Suprapubic skin (tissue), 4 donors: ENCODE results near the gene PXDC1. TPM values are rescaled to one million over a fixed set of nuclear protein-coding genes. Genes with fewer than 3 reads are reported as not detected.
"Not testable (repeated sequence)": the region's sequence is repeated elsewhere in the genome, so short reads cannot be mapped to it uniquely, and the experiment has no call there.

Experiments
- DNase-seq, 2 donors: peaks; one replicate each; pipeline ENCODE4 v3.0.0-alpha.2; 2019; ENCODE audit warnings: low spot score in 2 of 2
- H3K27ac ChIP-seq: fragments of 200-600 bp; sonication (generic); one replicate; pipeline ENCODE4 v1.5.1; 2019
- H3K27me3 ChIP-seq: fragments of 200-600 bp; sonication (generic); one replicate; pipeline ENCODE4 v1.5.1; 2019
- H3K36me3 ChIP-seq: fragments of 200-600 bp; sonication (generic); one replicate; pipeline ENCODE4 v1.5.1; 2019
- H3K4me1 ChIP-seq: fragments of 200-600 bp; sonication (generic); one replicate; pipeline ENCODE4 v1.5.1; 2019
- H3K4me3 ChIP-seq: fragments of 200-600 bp; sonication (generic); one replicate; pipeline ENCODE4 v1.5.1; 2019; ENCODE audit warnings: mild to moderate bottlenecking
- H3K9me3 ChIP-seq: fragments of 200-600 bp; sonication (generic); one replicate; pipeline ENCODE4 v1.5.1; 2019
- EP300 ChIP-seq: sonication (generic); formaldehyde crosslinking; IDR thresholded peaks from one replicate; pipeline ENCODE4 v1.6.1; 2017; ENCODE audit warnings: antibody characterized with exemption
- POLR2A ChIP-seq, 2 donors: fragments of 450-650 bp; IDR thresholded peaks; one replicate each; pipeline ENCODE4 v1.6.1; 2017; ENCODE audit warnings: antibody characterized with exemption in 2 of 2, mild to moderate bottlenecking in 2 of 2, moderate library complexity in 2 of 2
- POLR2AphosphoS5 ChIP-seq, 3 donors: sonication (generic); formaldehyde crosslinking; IDR thresholded peaks; one replicate each; pipeline ENCODE4 v1.6.1; 2017; ENCODE audit warnings: antibody characterized with exemption in 3 of 3
- WGBS: methylation state at CpG from one replicate; pipeline ENCODE4 v1.1.5; 2018; 5-methylcytosine and 5-hydroxymethylcytosine counted together
- total RNA-seq, 4 donors: library from RNA; depleted of rRNA; stranded (reverse); fragments of >200 nt; gene quantifications; one replicate each; pipeline ENCODE4 v1.1.0, GENCODE V29; 2016
- TF ChIP-seq, protein P1 (sequence below), 2 donors: fragments of 200-600 bp in 1 of 2; fragments of 450-650 bp in 1 of 2; sonication (generic) in 1 of 2; IDR thresholded peaks; one replicate each; pipeline ENCODE4 v1.5.1; 2016 to 2019; ENCODE audit warnings: antibody characterized with exemption in 2 of 2, mild to moderate bottlenecking in 1 of 2, moderate library complexity in 1 of 2

Gene PXDC1
- total RNA-seq, 4 donors from 2014 or later, result 63.1 to 108 (median 68.5) TPM

DNA sequence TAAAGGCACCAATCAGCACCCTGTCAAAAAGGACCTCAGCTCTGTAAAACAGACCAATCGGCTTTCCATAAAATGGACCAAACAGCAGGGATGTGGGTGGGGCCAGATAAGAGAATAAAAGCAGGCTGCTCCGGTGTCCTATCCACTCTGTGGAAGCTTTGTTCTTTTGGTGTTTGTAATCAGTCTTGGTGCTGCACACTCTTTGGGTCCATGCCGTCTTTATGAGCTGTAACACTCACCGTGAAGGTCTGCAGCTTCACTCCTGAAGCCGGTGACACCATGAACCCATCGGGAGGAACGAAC, 7.3 kb upstream of the PXDC1 start:
- WGBS, result 62% methylated on average over 7 of the region's 7 CpGs
- Histone ChIP-seq H3K9me3 (no peaks in the 10 kb centered on the region), H3K36me3 (no peaks in the 10 kb centered on the region), H3K27ac (no peak overlapping the region), H3K4me1 (peaks cover 4% of the 10 kb centered on the region), H3K4me3 (no peak overlapping the region), H3K27me3 (no peaks in the 10 kb centered on the region)
- DNase-seq, result peak in 1 of 2 donors; percentile 37
- no peak for TF ChIP-seq POLR2A (IDR thresholded peaks at IDR 0.05)
- no peak for TF ChIP-seq EP300
- no peak for TF ChIP-seq POLR2AphosphoS5 (IDR thresholded peaks at IDR 0.05)

DNA sequence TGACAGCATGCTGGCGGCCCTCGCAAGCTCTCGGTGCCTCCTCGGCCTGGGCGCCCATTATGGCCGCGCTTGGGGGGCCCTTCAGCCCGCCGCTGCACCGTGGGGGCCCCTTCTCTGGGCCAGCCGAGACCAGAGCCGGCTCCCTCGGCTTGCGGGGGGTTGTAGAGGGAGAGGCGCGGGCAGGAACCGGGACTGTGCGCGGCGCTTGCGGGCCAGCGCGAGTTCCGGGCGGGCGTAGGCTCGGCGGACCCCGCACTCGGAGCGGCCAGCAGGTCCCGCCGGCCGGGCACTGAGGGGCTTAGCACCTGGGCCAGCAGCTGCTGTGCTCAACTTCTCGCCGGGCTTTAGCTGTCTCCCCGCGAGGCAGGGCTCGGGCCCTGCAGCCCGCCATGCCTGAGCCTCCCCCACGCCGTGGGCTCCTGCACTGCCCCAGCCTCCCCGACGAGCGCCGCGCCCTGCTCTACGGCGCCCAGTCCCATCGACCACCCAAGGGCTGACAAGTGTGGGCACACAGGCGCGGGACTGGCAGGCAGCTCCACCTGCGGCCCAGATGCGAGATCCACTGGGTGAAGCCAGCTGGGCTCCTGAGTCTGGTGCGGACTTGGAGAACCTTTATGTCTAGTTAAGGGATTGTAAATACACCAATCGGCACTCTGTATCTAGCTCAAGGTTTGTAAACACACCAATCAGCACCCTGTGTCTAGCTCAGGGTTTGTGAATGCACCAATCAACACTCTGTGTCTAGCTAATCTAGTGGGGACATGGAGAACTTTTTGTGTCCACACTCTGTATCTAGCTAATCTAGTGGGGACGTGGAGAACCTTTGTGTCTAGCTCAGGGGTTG, 6.7 kb upstream of the PXDC1 start:
- not testable (repeated sequence) for H3K4me3 ChIP-seq, H3K4me1 ChIP-seq, H3K9me3 ChIP-seq, H3K27ac ChIP-seq, H3K36me3 ChIP-seq, H3K27me3 ChIP-seq
- peak in 1 of 2 donors; percentile 53 for DNase-seq
- 96% methylated on average over 47 of the region's 57 CpGs for WGBS

DNA sequence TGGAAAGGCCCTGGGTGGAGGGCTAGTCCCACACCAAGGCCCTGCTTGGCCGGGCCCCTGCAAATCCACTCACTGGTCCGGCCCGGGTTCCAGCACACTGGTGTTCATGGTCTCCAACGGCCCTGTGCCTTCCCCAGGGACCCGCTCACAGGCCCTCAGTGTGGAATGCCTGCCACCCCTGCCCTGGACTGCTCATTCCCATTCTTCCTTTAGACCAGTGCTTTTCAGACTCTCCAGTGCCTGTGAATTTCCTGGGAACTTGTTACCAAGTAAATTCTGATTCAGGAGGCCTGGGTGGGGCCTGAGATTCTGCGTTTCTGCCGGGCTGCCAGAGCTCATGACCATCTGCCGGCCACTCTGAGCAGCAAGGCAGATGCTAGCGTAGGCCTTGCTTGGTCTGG, 5.7 kb upstream of the PXDC1 start:
- 89% methylated on average over 8 of the region's 9 CpGs for WGBS
- Histone ChIP-seq H3K9me3 (no peaks in the 10 kb centered on the region), H3K4me3 (no peak overlapping the region), H3K27ac (peak overlapping the region; percentile 25), H3K27me3 (no peaks in the 10 kb centered on the region), H3K4me1 (peaks cover 15% of the 10 kb centered on the region), H3K36me3 (no peaks in the 10 kb centered on the region)
- TF ChIP-seq, protein P1, sequence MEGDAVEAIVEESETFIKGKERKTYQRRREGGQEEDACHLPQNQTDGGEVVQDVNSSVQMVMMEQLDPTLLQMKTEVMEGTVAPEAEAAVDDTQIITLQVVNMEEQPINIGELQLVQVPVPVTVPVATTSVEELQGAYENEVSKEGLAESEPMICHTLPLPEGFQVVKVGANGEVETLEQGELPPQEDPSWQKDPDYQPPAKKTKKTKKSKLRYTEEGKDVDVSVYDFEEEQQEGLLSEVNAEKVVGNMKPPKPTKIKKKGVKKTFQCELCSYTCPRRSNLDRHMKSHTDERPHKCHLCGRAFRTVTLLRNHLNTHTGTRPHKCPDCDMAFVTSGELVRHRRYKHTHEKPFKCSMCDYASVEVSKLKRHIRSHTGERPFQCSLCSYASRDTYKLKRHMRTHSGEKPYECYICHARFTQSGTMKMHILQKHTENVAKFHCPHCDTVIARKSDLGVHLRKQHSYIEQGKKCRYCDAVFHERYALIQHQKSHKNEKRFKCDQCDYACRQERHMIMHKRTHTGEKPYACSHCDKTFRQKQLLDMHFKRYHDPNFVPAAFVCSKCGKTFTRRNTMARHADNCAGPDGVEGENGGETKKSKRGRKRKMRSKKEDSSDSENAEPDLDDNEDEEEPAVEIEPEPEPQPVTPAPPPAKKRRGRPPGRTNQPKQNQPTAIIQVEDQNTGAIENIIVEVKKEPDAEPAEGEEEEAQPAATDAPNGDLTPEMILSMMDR (IDR thresholded peaks at IDR 0.05), result no peak
- DNase-seq, result peak; percentile 59 to 78

DNA sequence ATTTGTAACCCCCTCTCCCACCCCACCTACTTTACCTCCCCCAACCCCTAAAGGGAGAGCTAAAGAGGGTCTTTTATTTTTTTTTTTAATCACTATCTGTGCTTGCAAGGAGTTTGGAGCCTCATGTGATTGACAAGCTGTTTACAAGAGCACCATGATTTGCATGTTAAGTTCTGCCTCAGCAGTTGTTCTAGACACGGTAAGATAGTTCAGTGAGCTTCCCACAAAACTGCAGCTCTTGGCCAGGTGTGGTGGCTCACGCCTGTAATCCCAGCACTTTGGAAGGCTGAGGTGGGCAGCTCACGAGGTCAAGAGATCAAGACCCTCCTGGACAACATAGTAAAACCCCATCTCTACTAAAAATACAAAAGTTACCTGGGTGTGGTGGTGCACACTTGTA, 5.0 kb upstream of the PXDC1 start:
- Histone ChIP-seq H3K9me3 (no peaks in the 10 kb centered on the region), H3K4me3 (no peak overlapping the region), H3K27me3 (no peaks in the 10 kb centered on the region), H3K27ac (no peak overlapping the region), H3K4me1 (peaks cover 17% of the 10 kb centered on the region), H3K36me3 (no peaks in the 10 kb centered on the region)
- 71% methylated on average over 3 of the region's 3 CpGs for WGBS
- DNase-seq, result peak in 1 of 2 donors; percentile 32
- TF ChIP-seq, protein P1 (IDR thresholded peaks at IDR 0.05), result no peak
- TF ChIP-seq EP300 (no peak), POLR2AphosphoS5 (IDR thresholded peaks at IDR 0.05) (no peak), POLR2A (IDR thresholded peaks at IDR 0.05) (no peak)

DNA sequence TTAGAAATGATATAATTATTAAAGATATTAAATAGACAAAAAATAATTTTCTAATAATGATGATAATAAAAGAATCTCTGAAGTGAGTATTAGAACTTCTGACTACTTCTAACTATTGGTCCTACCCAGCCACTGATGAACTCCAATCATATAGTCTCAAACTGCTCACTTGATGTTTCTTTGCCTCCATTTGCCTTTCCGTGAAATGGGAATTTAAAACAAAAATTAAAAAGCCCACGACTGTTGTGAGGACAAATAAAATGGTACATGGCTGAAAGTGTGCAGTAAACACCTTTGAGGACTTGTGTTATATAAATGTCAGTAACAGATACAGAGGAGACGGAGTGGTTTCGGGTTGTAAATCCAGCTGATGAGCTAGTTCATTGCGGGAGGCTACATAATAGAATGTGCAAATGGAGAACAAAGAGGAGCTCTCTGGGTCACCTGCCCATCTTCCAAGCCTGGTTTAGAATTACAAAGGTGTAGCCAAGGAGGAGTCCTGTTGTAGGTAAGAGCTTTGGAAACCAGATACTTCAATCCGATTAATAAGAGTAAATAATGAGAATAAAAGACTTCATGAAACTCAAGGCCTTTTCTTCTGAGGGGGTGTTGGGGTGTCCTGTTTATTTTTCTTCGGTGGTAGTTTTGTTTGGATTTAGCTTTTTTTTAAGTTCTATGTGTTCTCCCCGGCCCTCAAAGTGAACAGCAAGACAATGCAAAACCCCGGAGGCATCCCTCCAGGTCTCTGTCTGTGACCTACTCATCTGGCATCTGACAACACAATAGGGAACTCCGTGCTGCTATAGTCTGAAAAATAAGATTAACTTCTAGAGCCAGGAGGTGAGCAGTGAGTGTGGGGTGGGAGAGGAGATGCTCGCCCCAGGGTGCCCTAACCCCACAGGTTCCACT, 4.4 kb upstream of the PXDC1 start:
- Histone ChIP-seq H3K9me3 (no peaks in the 10 kb centered on the region), H3K4me1 (peaks cover 17% of the 10 kb centered on the region), H3K4me3 (no peak overlapping the region), H3K27me3 (no peaks in the 10 kb centered on the region), H3K27ac (no peak overlapping the region), H3K36me3 (no peaks in the 10 kb centered on the region)
- 62% methylated on average over 11 of the region's 11 CpGs for WGBS
- DNase-seq, result peak in 1 of 2 donors; percentile 48
- TF ChIP-seq POLR2AphosphoS5 (IDR thresholded peaks at IDR 0.05), result no peak
- no peak for TF ChIP-seq POLR2A (IDR thresholded peaks at IDR 0.05)
- TF ChIP-seq, protein P1 (IDR thresholded peaks at IDR 0.05), result no peak
- no peak for TF ChIP-seq EP300

DNA sequence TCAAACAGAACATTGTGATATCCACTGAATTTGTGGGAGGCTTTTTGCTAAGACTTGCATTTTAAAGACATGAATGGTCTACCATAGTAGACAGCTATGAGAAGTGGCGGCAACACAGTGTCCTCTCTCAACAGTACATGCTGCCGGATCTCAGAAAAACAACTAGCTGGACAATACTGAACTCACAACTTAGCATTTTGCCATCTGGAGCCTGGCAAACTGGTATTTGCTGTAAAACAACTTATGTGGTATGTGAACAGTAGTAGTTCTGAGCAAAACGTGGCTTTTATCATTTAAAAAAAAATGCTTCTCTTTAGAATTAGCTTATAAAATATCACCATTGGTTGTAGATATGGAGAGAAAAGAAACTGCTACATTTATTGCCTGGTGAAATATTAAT, 3.3 kb upstream of the PXDC1 start:
- Histone ChIP-seq H3K4me3 (no peak overlapping the region), H3K4me1 (peaks cover 23% of the 10 kb centered on the region), H3K27ac (no peak overlapping the region), H3K9me3 (no peaks in the 10 kb centered on the region), H3K36me3 (no peaks in the 10 kb centered on the region), H3K27me3 (no peaks in the 10 kb centered on the region)
- TF ChIP-seq EP300, result no peak
- TF ChIP-seq, protein P1 (IDR thresholded peaks at IDR 0.05), result no peak
- TF ChIP-seq POLR2AphosphoS5 (IDR thresholded peaks at IDR 0.05), result no peak
- no peak for TF ChIP-seq POLR2A (IDR thresholded peaks at IDR 0.05)
- 76% methylated on average over 3 of the region's 3 CpGs for WGBS
- peak; percentile 22 to 45 for DNase-seq

DNA sequence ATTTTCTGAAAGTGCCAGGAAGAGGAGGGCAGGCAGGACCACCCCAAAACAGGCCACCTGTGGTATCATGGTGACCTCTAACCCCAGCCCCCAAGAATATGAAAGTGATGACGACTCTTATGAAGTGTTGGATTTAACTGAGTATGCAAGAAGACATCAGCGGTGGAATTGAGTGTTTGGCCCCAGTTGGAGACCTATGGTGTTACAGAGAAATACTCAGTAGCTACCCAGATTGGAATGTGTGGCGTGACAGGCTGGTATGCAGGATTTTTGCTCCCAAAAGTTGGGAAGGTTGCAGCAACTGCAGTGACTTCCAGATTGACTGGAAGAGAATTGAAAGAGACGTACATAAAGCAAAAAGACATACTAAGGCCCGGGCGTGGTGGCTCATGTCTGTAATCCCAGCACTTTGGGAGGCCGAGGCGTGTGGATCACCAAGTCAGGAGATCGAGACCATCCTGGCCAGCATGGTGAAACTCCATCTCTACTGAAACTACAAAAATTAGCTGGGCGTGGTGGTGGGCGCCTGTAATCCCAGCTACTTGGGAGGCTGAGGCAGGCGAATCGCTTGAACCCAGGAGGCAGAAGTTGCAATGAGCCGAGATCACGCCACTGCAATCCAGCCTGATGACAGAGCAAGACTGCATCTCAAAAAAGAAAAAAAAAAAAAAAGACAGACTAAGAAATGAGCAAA, 2.7 kb upstream of the PXDC1 start:
- peak overlapping the region; percentile 97 for H3K27ac ChIP-seq
- H3K9me3 ChIP-seq, H3K27me3 ChIP-seq, H3K4me3 ChIP-seq, H3K36me3 ChIP-seq: not testable (repeated sequence)
- WGBS, result 94% methylated on average over 15 of the region's 15 CpGs
- peaks cover 26% of the 10 kb centered on the region for H3K4me1 ChIP-seq
- peak; percentile 53 to 73 for DNase-seq
